GM19193 (cell line): Measurements from ENCODE around the gene DCHS2.

Experiments
- POLR2A ChIP-seq: IDR thresholded peaks from 4 replicates; pipeline ENCODE4 v1.6.1; 2011; ENCODE audit not compliant: insufficient read depth, insufficient read length; ENCODE audit errors: extremely low read depth

DCHS2 gene

DNA sequence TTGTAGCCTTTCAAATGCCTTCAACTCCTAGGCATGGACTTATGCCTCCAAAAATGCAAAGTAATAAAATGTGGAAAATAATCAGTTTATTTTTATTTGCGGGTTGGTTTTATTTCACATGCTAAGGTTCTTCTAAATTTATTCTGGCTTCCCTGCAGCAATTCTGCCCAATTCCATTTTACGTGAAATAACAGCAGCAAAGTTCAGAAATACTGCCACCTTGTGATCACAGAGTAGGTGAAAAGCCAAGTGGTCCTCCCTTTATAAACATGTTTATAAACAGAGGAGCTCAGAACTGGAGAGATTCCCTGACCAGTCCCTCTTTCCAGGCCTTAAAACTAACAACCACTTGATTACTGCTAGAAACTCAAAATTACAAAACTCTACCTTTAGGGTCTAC lies 14.7 kb upstream of the DCHS2 start:
- no peak for TF ChIP-seq POLR2A

DNA sequence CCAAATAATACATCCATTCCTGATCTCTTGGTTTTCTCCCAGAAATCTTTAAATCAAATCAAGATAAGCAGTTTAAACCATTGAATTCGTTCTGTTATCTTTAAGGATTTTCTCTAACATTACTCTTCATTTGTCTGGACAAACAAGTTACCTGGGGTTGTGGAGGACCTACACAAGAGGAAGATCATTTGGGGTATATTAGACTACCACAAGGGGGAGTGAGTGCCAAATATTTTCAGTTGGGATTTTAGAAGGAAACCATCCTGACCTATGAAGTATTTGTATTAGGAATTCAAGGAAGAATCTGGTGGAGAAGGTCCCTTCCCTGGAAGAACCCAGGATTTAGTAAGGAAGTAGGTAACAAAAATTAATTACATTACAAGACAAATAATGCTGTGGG lies 12.0 kb upstream of the DCHS2 start:
- no peak for TF ChIP-seq POLR2A

DNA sequence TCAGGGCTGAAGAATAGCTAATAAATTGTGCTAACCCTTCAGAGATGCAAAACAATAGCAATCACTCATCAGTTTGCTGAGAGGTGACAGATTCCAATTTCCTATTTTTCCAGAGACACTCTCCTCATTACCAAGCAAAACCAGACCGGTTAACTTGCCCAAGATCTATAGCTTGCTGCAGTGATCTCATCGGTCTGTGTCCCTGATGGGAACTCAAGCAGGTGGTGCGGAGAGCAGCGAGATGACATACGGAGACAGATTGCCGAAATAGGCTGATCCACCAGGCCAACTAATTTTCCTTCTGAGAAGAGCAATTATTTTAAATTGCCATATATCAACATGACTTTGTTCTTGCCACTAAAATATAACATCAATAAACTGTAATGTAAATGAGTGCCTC lies 10.5 kb upstream of the DCHS2 start:
- no peak for TF ChIP-seq POLR2A

DNA sequence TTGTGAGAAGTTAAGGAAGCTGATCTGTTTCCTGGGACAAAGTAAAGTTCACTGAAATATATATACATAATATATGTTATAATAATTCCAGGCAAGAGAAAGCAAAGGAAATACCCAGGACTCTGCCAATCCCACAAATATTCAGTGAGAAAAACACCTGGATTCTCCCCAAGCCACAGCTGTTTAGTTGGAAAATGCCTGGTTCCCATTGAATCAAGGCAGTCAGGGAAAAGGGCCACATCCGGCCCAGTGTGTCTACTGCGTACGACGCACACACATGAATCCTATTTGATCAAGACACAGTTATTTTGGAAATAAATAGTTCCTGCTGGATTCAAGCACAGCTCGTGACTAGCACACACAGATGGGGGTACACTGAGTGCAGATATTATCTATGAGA lies 6.3 kb upstream of the DCHS2 start:
- no peak for TF ChIP-seq POLR2A

GRCh38 chr4:154495867-154496266 lies 4.3 kb upstream of the DCHS2 start:
- no peak for TF ChIP-seq POLR2A

DNA sequence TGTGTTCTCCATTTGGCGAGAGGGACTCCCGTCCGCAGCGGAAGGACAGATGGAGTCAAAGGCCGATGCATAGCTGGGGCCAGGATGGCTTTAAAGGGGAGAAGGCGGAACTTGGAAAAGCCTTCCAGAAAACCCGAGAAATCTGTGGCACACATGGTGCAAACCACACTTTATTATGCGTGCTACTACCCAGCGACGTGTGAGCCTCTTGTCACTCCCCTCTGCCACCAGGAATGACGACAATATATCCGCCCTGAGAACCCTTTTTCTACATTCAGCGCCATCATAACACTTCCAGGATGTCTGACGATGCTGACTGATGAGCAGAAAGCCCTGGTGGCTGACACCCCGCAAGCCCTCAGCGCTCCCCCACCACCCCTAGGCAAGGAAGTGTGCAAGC lies 689 bp upstream of the DCHS2 start:
- no peak for TF ChIP-seq POLR2A

DNA sequence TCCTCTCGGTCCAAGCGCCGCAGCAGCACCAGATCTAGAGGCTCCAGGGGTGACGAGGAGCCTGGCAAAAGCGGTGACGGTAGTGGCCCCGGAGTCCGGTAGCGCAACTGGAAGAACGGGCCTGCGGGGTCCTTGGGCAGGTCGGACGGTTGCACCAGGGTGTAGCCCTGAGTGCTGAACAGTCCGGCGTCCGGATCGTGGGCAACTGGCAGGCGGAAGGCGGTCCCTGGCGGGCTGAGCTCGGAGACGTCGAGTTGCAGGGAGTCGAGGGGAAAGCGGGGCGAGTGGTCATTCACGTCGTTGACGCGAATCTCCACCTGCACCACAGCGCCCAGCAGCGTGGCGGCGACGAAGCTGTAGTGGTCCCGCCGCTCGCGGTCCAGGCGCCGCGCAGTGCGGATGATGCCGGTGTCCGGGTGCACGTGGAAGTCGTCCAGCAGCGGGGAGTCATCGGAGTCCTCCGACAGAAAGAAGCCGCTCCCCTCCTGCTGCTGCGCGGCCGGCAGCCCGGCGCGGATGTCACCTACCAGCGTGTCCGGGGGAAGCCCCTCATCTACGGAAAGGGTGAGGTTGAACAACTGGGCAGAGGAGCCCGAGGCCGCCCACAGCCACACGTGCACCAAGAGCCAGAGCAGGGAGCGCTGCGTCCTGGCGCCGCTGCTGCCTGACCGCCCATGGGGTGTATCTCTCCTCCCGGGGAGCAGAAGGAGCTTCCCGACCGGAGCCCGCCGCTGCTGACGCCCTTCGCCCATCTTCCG lies 837 bp downstream of the DCHS2 start:
- TF ChIP-seq POLR2A: peak; percentile 32

GRCh38 chr4:154490234-154490582 lies 1.4 kb downstream of the DCHS2 start:
- no peak for TF ChIP-seq POLR2A

DNA sequence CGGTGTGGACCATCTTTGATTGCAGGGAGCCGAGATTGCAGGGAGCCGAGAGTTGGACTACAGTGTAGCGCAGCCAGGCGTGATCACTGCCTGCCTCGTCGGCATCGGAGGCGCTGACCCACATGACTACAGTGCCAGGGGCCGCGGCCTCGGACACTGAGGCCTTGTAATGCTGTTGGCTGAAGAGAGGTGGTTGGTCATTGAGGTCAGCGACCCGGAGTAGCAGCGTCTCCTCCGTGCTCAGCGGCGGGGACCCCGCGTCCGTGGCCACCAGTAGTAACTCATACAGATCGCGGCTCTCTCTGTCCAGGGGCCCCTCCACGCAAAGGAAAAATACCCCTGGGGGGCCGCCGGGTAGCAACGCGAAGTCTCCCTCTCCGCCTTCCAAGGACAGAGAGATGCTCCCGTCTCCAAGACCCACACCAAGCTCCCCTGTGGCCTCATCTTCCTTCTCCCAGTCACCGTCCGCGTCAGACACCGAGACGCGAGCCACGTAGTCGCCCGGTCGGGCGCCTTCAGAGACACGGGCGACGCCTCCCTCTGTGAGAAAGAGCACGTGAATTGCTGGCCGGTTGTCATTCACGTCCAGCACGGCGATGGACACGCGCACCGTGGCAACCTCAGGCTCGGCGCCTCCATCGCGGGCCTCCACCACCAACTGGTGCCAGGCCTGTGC lies 1.9 kb downstream of the DCHS2 start:
- TF ChIP-seq POLR2A: no peak

DNA sequence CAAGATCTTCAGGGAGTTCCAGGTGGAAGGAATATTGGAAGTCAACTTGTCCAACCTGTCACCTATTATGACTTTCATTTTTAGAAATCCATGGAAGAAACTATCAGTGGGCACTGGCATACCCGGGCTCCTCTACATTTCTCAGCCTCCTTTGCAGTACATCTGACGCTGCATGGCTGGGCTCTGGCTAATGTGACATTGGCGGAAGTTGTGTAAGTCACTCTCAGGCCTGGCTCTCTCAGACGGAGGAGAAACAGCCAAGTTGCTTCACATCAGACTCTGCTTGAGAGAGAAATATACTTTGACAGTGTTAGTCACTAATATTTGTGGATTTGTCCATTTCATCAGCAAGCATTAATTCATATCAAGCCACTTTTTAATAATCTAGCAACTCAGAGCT lies 4.5 kb downstream of the DCHS2 start:
- no peak for TF ChIP-seq POLR2A

DNA sequence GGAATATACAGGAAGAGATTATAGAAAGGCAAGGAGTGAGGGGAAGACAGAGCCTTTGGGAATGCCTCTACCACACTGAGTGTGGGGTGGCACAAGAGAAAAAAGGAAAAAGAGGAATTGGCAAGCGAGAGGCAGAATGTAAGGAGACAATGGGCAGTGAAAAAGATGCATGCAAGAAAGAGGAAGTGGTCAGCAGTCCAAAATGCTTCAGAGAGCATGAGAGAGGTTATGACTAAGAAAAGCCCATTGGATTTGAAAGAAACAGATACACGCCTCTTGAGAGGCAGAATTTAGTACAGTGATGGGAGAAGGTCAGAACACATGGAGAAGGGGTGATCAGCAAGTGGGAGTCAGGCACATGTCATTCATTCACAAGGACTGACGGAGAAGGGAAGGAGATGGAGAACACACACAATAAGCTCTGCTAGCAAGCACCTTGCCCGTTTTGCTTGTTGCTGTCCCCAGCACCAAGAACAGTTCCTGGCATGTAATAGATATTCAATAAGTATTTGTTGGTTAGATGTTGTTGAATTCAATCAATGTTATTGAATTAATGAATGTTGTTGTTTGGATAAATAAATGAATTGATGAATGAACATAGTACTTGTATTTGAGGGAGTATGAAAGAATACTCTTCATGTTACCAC lies 6.3 kb downstream of the DCHS2 start:
- no peak for TF ChIP-seq POLR2A

GRCh38 chr4:154478547-154478946 lies 13.1 kb downstream of the DCHS2 start:
- TF ChIP-seq POLR2A: no peak

- no peak for TF ChIP-seq POLR2A
Measured at GRCh38 chr4:154478128-154478527, 13.5 kb downstream of the DCHS2 start.

DNA sequence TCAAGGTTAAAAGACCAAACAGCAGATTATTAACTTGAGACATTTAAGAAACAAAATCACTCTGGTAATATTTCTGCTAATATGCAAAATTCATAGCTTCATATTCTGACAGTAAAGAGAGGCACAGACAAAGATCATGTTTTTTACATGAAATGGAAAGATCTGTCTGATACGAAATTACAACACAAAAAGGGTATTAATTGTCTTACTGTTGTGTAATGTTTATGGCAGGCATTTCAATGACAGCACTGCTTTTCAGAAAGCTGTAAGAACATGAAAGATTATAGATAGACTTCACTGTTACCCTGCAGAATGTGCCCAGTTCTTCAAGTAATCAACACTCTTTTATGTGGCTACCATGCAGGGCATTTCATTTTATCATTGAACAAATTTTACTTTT lies 15.4 kb downstream of the DCHS2 start:
- TF ChIP-seq POLR2A: no peak

GRCh38 chr4:154475820-154476219 lies 15.8 kb downstream of the DCHS2 start:
- TF ChIP-seq POLR2A: no peak

- no peak for TF ChIP-seq POLR2A
Measured at GRCh38 chr4:154473497-154473896, 18.1 kb downstream of the DCHS2 start.
